Astrocyte (in vitro differentiated cells and primary cell): ENCODE measurements around the gene YES1.

Experiments used
- EZH2 ChIP-seq: IDR thresholded peaks from 2 replicates; pipeline ENCODE4 v1.6.1; 2012; ENCODE audit warnings: mild to moderate bottlenecking, low read length, inconsistent platforms; ENCODE audit not compliant: insufficient read depth
- TF ChIP-seq, protein P1 (sequence below): IDR thresholded peaks from 2 replicates; pipeline ENCODE4 v1.5.1; 2011; ENCODE audit warnings: low read depth, mild to moderate bottlenecking, inconsistent platforms, low read length, moderate library complexity; ENCODE audit not compliant: insufficient read depth

DNA sequence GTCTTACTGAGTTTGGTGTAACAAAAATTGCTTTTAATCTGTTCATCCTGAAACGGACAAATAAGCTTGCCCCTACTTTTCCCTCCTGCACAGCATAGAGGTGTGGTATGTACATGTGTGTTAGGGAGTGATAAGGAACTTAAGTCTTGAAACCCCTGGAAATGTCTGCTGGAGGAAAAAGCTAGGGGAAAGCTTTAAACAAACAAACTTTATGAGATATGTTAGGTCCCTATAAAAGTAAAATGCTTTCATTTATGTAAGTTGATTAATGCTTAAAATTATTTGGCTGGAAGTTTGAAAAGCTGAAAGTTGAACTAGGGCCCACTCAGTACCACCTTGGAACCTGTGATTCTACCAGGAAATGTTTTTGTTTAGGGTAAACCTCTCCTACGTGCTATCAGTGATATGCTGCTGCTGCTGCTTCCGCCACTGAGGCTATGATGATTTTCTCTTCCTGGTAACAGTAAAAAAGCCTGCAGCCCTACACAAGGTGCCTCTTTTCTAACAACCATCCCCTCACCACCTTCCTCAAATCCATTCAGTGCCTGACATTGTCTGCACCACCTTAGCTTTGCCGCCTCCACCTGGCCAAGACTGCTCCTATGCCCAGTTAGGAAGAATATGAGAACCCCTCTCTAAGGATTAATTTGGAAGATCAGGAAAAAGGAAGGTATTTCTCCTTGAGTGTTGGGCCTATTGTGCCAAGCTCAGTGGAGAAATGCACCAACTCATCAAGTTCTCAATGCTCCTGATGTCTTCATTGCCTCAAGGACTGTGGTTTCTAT is 2.5 kb upstream of the YES1 start:
- TF ChIP-seq, protein P1, sequence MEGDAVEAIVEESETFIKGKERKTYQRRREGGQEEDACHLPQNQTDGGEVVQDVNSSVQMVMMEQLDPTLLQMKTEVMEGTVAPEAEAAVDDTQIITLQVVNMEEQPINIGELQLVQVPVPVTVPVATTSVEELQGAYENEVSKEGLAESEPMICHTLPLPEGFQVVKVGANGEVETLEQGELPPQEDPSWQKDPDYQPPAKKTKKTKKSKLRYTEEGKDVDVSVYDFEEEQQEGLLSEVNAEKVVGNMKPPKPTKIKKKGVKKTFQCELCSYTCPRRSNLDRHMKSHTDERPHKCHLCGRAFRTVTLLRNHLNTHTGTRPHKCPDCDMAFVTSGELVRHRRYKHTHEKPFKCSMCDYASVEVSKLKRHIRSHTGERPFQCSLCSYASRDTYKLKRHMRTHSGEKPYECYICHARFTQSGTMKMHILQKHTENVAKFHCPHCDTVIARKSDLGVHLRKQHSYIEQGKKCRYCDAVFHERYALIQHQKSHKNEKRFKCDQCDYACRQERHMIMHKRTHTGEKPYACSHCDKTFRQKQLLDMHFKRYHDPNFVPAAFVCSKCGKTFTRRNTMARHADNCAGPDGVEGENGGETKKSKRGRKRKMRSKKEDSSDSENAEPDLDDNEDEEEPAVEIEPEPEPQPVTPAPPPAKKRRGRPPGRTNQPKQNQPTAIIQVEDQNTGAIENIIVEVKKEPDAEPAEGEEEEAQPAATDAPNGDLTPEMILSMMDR: no peak
- no peak for TF ChIP-seq EZH2
